SU-DHL-6 (cell line): ENCODE results near the gene LRRC39.

ENCODE experiments used
- H2AFZ ChIP-seq: fragments of 200-600 bp; sonication (generic); 2 replicates; pipeline ENCODE4 v1.6.1; 2014; ENCODE audit warnings: low read depth, mild to moderate bottlenecking, moderate library complexity, mixed read lengths, antibody characterized with exemption, low read length; ENCODE audit not compliant: severe bottlenecking
- H3F3A ChIP-seq: fragments of 200-600 bp; shearing (Covaris generic); 2 replicates; pipeline ENCODE4 v1.6.0; 2016; ENCODE audit warnings: antibody characterized with exemption, mild to moderate bottlenecking; ENCODE audit not compliant: insufficient read depth
- H3K27ac ChIP-seq: fragments of 200-600 bp; sonication (generic); 2 replicates; pipeline ENCODE4 v1.5.1; 2016; ENCODE audit warnings: low read depth, mild to moderate bottlenecking, low read length, moderate library complexity, mixed read lengths
- H3K27me3 ChIP-seq: fragments of 200-600 bp; sonication (generic), shearing (Covaris generic); 2 replicates; pipeline ENCODE4 v1.6.0; 2014; ENCODE audit warnings: mild to moderate bottlenecking, low read length
- H3K36me3 ChIP-seq: fragments of 200-600 bp; sonication (generic); 2 replicates; pipeline ENCODE4 v1.6.1; 2014; ENCODE audit warnings: mild to moderate bottlenecking, low read length, mixed read lengths
- H3K4me2 ChIP-seq: fragments of 300-600, 200-600 bp; shearing (Covaris generic), sonication (generic); 2 replicates; pipeline ENCODE4 v1.6.0; 2014; ENCODE audit warnings: low read length, low read depth, mild to moderate bottlenecking; ENCODE audit not compliant: poor library complexity, severe bottlenecking
- H3K4me3 ChIP-seq: fragments of 200-600 bp; sonication (generic); 2 replicates; pipeline ENCODE4 v1.5.1; 2014; ENCODE audit warnings: antibody characterized with exemption, low read length, mild to moderate bottlenecking, mixed read lengths; ENCODE audit not compliant: insufficient read depth, poor library complexity, severe bottlenecking
- H3K79me2 ChIP-seq: fragments of 200-600 bp; sonication (generic); 2 replicates; pipeline ENCODE4 v1.6.1; 2014; ENCODE audit warnings: mild to moderate bottlenecking, low read length, moderate library complexity; ENCODE audit not compliant: insufficient read depth
- H3K9ac ChIP-seq: fragments of 200-600 bp; sonication (generic); 2 replicates; pipeline ENCODE4 v1.7.0; 2014; ENCODE audit warnings: mild to moderate bottlenecking, low read length
- H3K9me2 ChIP-seq: fragments of 200-600 bp; sonication (generic); replicated peaks from 2 replicates; pipeline ENCODE4 v1.6.1; 2014; ENCODE audit warnings: low read length; ENCODE audit not compliant: insufficient read depth
- H3K9me3 ChIP-seq: fragments of 200-600 bp; sonication (generic); 2 replicates; pipeline ENCODE4 v1.6.1; 2014; ENCODE audit warnings: low read length, mixed read lengths; ENCODE audit not compliant: insufficient read depth
- H4K20me1 ChIP-seq: fragments of 200-600 bp; sonication (generic); 2 replicates; pipeline ENCODE4 v1.6.1; 2014; ENCODE audit warnings: low read depth, mild to moderate bottlenecking, antibody characterized with exemption, low read length, moderate library complexity, mixed read lengths
- CTCF ChIP-seq: fragments of 200-600 bp; sonication (generic); IDR thresholded peaks from one replicate; pipeline ENCODE4 v1.5.1; 2017; ENCODE audit warnings: antibody characterized with exemption, mild to moderate bottlenecking, low read length, moderate library complexity; ENCODE audit not compliant: insufficient read depth, poor library complexity, severe bottlenecking
- EZH2phosphoT487 ChIP-seq: fragments of 200-600 bp; sonication (generic), shearing (Covaris generic); conservative IDR thresholded peaks from 2 replicates; pipeline ENCODE4 v1.6.1; 2018; ENCODE audit warnings: mild to moderate bottlenecking, antibody characterized with exemption, low read length, moderate library complexity, mixed read lengths

The LRRC39 gene

GRCh38 chr1:100107696-100108095 lies 70.4 kb downstream of the LRRC39 start:
- Histone ChIP-seq H3K79me2 (0 out of 2 replicates have a peak, but pooled peaks cover 3% of the 10 kb centered on the region), H3F3A (peaks cover 3% of the 10 kb centered on the region; the same call in 1 of the 2 replicates), H3K9ac (no peak overlapping the region), H3K27ac (no peak overlapping the region), H3K4me2 (no peak overlapping the region), H3K9me2 (no peaks in the 10 kb centered on the region), H3K9me3 (no peaks in the 10 kb centered on the region), H2AFZ (no peak overlapping the region), H3K4me3 (no peak overlapping the region), H3K27me3 (no peaks in the 10 kb centered on the region), H4K20me1 (0 out of 2 replicates have a peak, but pooled peaks cover 3% of the 10 kb centered on the region), H3K36me3 (peaks cover 66% of the 10 kb centered on the region)
- TF ChIP-seq CTCF = no peak
- no peak for TF ChIP-seq EZH2phosphoT487

GRCh38 chr1:100101564-100101963 lies 76.5 kb downstream of the LRRC39 start:
- no peaks in the 10 kb centered on the region for H4K20me1 ChIP-seq
- no peak for TF ChIP-seq CTCF
- no peak for TF ChIP-seq EZH2phosphoT487
- no peak overlapping the region for H3K4me3 ChIP-seq
- H3K9me2 ChIP-seq = no peaks in the 10 kb centered on the region
- no peaks in the 10 kb centered on the region for H3K27me3 ChIP-seq
- no peak overlapping the region for H3K9ac ChIP-seq
- no peak overlapping the region for H3K4me2 ChIP-seq
- H3K27ac ChIP-seq = no peak overlapping the region
- peaks cover 56% of the 10 kb centered on the region for H3K36me3 ChIP-seq
- no peaks in the 10 kb centered on the region for H3K79me2 ChIP-seq
- H3K9me3 ChIP-seq = no peaks in the 10 kb centered on the region
- H3F3A ChIP-seq = no peaks in the 10 kb centered on the region
- no peak overlapping the region for H2AFZ ChIP-seq

- H3K36me3 ChIP-seq = peaks cover 60% of the 10 kb centered on the region
Observed at GRCh38 chr1:100100202-100100601, 77.9 kb downstream of the LRRC39 start.

More at GRCh38 chr1:100100202-100100601, 77.9 kb downstream of the LRRC39 start:
- Histone ChIP-seq H4K20me1 (no peaks in the 10 kb centered on the region), H3F3A (no peaks in the 10 kb centered on the region), H2AFZ (no peak overlapping the region), H3K9me2 (no peaks in the 10 kb centered on the region), H3K79me2 (no peaks in the 10 kb centered on the region), H3K4me3 (no peak overlapping the region), H3K4me2 (no peak overlapping the region), H3K27me3 (no peaks in the 10 kb centered on the region), H3K9ac (no peak overlapping the region), H3K9me3 (no peaks in the 10 kb centered on the region), H3K27ac (no peak overlapping the region)
- TF ChIP-seq EZH2phosphoT487 (no peak), CTCF (no peak)
